Measurements from ENCODE around the gene FSCN2.

The FSCN2 gene

GRCh38 chr17:81491181-81491581 lies 37.0 kb upstream of the FSCN2 start:
- no peak for DNase-seq (ENCODE audit: low read depth)

DNA sequence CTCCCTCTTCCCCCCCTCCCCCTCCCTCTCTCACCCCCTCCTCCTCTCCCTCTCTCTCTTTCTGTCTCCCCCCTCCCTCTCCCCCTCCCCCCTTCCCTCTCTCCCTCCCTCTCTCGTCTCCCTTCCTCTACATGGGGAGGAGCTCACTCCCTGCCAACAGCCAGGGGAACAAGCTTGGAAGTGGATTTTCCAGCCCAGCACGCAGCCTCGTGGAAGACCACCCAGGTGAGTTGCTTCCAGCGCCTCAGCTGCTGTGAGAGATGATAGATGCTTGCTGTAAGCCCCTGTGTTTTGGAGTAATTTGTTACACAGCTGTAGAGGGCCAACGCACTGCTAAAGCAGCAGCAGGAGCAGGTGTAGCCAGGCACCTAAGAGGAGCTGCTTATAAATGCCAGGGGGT lies 36.4 kb upstream of the FSCN2 start:
- no peak for DNase-seq (ENCODE audit: low read depth)

- no peak for DNase-seq (ENCODE audit: low read depth)
These were observed 36.0 kb upstream of the FSCN2 start for GRCh38 chr17:81492202-81492601.

DNA sequence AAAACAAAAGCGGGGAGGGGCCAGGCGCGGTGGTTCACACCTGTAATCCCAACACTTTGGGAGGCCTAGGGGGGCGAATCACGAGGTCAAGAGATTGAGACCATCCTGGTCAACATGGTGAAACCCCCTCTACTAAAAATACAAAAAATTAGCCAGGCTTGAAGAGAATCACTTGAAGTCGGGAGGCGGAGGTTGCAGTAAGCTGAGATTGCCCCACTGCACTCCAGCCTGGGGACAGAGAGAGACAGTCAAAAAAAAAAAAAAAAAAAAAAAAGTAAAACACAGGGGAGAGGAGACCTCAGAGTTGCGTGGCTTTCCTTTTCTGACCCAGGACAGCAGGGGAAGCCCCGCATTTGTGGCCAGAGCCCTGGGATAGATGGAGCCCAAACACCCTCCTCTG lies 35.5 kb upstream of the FSCN2 start:
- DNase-seq (ENCODE audit: low read depth): no peak

DNA sequence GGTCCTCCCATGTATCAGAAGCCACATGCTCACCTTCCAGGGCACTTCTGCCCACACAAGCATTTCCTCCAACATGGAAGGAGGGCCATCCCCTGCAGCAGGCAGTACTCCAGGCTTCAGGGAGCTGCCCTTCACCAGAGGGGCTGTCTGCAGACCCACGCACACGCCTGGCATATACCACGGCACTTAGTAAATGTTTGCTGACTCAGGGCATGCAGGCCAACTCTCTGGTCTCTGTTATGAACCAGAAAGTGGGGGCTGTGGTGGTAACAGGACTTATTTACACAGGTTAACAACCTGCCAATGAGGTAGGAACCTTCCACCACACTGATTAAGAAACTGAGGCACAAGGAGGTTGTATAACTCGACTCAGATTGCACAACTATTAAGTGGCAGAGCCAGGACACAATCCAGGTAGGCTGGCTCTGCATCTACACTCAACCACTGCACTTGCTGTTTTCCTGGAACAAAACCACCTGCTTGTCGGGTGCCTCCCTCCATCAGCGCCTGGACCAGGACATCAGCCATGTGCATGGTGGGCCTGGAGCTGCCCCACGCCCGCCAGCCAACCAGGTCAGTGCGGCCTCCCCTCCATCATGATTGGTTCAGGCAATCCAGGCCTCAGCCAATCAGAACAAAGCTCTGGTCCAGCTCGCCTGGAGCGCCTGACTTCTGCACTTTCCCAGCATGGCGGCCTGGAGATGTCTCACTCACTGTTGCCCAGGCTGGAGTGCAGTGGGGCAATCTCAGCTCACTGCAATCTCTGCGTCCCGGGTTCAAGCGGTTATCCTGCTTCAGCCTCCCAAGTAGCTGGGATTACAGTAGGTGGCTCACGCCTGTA lies 34.8 kb upstream of the FSCN2 start:
- DNase-seq (ENCODE audit: low read depth): no peak

- peak; percentile 33 for DNase-seq (ENCODE audit: low read depth)
These were observed 33.4 kb upstream of the FSCN2 start for GRCh38 chr17:81494626-81495377.

GRCh38 chr17:81498953-81499600 lies 29.1 kb upstream of the FSCN2 start:
- no peak for DNase-seq (ENCODE audit: low read depth)

DNA sequence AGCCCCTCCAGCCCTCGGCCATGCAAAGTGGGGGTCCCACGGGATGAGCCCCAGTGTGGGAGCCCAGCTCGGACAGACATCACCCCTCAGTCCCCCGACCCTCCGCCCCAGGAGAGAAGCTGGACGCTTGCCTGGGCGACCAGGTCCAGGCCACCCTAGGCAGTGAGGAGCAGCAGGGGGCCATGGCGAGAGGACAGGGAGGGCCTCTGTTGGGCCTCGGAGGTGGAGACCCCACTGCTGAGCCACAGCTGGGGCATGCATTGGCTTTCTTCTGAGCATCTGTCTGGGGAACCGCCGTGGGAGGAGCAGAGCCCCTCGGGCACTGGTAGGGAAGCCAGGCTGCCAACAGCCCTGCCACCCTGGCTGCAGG lies 28.6 kb upstream of the FSCN2 start:
- DNase-seq (ENCODE audit: low read depth): no peak

- DNase-seq (ENCODE audit: low read depth): peak; percentile 36
These were observed 28.1 kb upstream of the FSCN2 start for GRCh38 chr17:81500047-81500446.

DNA sequence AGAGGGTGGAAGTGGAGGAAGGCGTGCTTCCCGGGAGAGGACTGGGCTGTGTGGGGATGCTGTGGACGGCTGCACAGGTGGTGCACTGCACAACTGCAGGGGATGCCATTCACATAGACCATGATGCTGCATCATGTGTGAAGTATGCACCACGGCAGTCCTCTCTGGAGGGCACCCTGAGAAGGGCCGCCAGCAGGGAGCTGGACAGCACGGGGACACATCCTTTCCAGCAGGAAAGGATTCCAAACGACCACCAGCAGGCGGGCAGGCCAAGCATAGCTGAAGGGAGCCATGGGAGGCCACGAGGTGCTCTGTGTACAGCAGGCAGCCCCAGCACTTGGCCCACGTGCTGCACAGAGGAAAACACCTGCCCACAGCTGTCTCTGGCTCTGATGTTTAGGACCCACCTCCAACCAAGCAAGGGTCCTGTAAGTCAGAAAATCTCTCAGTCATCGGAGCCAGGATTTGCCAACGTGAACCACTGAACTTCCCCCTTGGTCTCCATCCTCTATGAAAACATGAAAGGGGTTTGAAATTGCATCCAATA lies 25.6 kb upstream of the FSCN2 start:
- DNase-seq (ENCODE audit: low read depth): no peak

DNA sequence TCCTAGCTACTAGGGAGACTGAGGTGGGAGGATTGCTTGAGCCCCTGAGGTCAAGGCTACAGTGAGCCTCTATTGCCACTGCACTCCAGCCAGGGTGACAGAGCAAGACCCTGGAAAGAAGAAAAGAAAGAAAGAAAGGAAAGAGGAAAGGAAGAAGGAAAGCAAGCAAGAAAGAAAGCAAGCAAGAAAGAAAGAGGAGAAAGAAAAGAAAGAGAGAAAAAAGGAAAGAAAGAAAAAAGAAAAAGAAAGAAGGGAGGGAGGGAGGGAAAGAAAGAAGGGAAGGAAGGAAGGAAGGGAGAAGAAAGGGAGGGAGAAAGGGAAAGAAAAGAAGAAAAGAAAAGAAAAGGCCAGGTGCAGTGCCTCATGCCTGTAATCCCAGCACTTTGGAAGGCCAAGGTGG lies 24.6 kb upstream of the FSCN2 start:
- DNase-seq (ENCODE audit: low read depth): no peak

- peak; percentile 40 for DNase-seq (ENCODE audit: low read depth)
These were observed 19.5 kb upstream of the FSCN2 start for GRCh38 chr17:81508639-81509206.

DNA sequence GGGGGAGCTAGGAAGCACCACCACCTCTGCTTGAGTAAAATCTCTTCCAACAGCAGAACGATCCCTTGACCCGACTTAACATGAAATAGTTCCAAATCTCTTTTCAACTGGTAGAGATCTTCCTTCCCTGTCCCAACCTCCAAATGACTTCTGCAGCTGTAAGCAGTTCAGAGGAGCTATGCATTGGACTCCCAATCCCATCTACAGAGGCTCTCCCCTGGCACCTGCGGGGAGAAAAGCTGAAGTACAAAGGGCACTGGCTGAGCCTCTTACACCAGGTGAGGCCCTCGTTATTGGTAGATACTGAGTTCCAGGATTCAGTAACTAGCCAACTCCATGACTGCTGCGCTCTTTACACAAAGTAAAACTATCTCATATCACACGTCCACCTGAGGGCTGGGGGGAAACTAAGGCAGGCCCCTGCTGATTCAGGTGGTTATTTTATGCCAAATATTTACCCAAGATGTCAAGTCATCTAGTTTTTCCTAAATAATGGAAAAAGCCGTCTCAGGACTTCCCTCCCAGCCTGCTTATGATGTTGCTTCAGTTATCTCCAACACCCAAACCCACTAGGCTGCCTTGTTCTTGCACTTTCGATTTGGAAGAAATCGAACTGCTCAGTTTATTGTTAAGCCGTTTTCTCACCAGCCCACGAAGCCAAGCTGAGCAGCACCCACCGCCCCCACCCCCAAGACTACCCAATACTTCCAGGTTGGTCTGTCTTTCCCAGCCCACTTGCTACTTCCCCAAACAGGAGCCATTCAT lies 18.8 kb upstream of the FSCN2 start:
- DNase-seq (ENCODE audit: low read depth): peak; percentile 17

GRCh38 chr17:81509972-81510784 lies 18.0 kb upstream of the FSCN2 start:
- peak; percentile 78 for DNase-seq (ENCODE audit: low read depth)

DNA sequence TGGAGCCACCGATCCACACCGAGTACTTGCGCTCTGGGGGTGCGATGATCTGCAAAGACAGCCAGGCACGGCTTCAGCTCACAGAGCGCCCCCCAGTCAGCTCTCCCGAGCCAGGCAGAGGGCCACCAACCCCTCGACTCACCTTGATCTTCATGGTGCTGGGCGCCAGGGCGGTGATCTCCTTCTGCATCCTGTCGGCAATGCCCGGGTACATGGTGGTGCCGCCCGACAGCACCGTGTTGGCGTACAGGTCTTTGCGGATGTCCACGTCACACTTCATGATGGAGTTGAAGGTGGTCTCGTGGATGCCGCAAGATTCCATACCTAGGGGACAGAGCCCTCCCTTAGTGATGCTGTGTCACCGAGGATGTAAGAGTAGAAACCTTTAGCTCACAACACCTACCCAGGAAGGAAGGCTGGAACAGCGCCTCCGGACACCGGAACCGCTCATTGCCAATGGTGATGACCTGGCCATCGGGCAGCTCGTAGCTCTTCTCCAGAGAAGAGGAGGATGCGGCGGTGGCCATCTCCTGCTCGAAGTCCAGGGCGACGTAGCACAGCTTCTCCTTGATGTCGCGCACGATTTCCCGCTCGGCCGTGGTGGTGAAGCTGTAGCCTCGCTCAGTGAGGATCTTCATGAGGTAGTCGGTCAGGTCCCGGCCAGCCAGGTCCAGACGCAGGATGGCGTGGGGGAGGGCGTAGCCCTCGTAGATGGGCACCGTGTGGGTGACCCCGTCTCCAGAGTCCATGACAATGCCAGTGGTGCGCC lies 17.2 kb upstream of the FSCN2 start:
- peak; percentile 19 for DNase-seq (ENCODE audit: low read depth)

DNA sequence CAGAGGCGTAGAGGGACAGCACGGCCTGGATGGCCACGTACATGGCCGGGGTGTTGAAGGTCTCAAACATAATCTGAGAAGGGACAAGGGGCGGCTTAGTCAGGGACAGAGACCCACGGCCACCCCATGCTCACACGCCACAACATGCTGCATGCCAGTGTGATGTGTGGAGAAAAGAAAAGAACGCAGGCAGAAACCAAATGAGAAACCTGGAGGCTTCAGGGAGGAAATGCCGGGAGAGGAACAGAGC lies 16.7 kb upstream of the FSCN2 start:
- no peak for DNase-seq (ENCODE audit: low read depth)

- DNase-seq (ENCODE audit: low read depth): no peak
These were observed 16.2 kb upstream of the FSCN2 start for GRCh38 chr17:81511804-81512561.

DNA sequence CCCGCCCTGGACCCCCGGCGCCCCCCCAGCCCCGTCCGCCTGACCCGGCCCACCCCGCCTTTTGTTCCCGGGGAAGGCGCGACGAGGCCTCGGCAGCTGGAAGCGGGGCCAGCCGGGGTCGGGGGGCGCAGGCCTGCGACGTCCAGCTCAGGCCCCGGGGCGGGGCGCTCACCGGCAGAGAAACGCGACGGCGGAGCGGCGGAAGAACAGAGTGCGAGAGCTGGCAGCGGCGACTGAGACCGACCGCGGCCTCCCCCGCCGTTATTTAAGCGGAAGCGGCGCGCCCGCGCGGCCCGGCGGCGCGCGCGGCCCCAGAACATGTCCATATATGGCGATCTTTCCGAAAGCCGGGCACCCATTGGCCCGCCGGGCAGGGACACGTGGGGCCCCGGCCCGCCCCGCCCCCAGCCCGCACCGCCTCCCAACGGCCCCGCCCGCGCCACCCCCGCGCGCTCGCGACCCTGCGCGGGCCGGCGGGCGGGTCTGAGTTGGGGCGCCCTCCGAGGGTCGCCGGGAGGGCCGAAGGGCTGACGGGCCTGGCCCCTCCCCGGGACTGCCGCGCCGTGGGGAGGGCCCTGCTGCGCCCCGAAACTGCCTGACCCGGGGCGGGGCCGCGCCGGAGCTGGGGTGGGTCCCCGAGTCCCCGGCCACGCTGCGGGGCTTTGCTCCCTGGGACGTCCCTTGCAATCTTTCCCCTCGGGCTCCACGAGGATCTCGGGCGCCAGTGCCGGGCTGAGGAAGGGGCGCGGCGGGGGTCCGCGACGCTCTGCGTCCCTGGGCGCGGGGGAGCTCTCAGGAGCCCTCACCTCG lies 15.4 kb upstream of the FSCN2 start, which contains the start of gene ACTG1:
ACTG1 (minus strand) TSS at position 238 of the 810 bp plus-strand sequence. CDS start 445 bp downstream, outside the sequence.
- DNase-seq (ENCODE audit: low read depth): peak; percentile 87
